ENCODE results near the gene BBS1.
"Not testable (repeated sequence)": the region's sequence is repeated elsewhere in the genome, so short reads cannot be mapped to it uniquely, and the experiment has no call there.

Gene BBS1

DNA sequence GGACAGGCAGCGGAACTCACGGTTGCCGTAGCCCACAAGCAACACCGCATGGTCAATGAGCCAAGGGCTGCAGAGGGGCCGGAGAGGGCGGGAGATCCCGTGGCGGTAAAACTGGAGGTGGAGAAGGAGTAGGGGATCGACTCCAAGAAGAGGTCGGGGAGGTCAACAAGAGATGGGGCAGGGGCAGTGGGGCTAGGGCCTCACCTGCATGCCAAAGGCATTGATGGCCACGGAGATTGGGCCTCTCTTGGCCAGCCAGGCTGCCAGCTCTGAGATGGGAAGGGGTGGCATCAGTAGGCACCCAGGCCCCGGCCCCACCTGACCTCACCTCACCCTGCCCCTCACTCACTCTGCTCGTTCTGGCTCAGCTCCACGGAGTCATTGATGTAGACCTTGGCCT, 54.1 kb downstream of the BBS1 start:
- H3K36me3 Mint-ChIP-seq: no peaks in the 10 kb centered on the region
- peaks cover 5% of the 10 kb centered on the region for H3K4me1 Mint-ChIP-seq
- DNase-seq (ENCODE audit: low spot score in 2 of 2): no peak
- no peak for ATAC-seq
- H3K27ac Mint-ChIP-seq: no peak overlapping the region
- H3K4me3 Mint-ChIP-seq: no peak overlapping the region
- H3K9me3 Mint-ChIP-seq: no peaks in the 10 kb centered on the region

DNA sequence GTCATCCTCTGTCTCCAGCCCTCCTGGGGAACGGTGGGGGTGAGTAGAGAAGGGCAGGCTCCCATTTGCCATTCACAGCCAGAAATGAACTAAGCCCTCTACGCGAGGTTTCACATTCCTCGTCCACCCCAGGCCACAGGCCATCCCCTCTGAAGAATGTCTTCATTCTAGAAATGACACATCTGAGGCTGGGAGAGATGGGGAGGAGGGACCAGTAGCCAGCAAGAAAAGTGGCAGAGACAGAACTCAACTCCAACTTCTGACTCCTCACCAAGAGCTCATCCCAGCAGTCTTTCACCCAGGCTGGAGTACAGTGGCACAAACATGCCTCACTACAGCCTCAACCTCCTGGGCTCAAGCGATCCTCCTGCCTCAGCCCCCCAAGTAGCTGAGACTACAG, 54.5 kb downstream of the BBS1 start:
- Mint-ChIP-seq H3K9me3 (no peaks in the 10 kb centered on the region), H3K36me3 (no peaks in the 10 kb centered on the region), H3K4me1 (peaks cover 5% of the 10 kb centered on the region), H3K4me3 (no peak overlapping the region), H3K27ac (no peak overlapping the region)
- ATAC-seq (no peak), DNase-seq (ENCODE audit: low spot score in 2 of 2) (no peak)

DNA sequence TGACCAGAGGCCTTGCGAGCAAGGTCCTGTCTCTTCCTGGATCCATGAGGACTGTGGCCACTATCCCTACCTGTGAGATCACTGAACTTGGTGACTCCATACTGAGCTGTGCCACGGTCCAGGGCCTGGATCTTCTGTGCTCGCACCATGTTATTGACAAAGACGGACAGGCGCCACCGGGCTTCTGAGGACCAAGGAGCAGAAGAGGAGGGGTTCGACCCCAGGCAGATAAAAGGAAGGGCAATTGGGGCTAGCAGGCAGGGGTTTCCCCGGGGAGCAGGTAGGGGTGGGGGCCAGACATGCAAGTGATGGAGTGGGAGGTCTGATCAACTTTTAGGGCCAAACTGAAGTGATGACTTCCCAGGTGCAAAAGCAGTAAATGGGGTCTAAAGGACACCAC, 55.8 kb downstream of the BBS1 start:
- no peaks in the 10 kb centered on the region for H3K9me3 Mint-ChIP-seq
- peak overlapping the region; percentile 17 for H3K27ac Mint-ChIP-seq
- no peak overlapping the region for H3K4me3 Mint-ChIP-seq
- peaks cover 5% of the 10 kb centered on the region for H3K4me1 Mint-ChIP-seq
- H3K36me3 Mint-ChIP-seq: no peaks in the 10 kb centered on the region
- no peak for ATAC-seq
- DNase-seq (ENCODE audit: low spot score in 2 of 2): no peak

DNA sequence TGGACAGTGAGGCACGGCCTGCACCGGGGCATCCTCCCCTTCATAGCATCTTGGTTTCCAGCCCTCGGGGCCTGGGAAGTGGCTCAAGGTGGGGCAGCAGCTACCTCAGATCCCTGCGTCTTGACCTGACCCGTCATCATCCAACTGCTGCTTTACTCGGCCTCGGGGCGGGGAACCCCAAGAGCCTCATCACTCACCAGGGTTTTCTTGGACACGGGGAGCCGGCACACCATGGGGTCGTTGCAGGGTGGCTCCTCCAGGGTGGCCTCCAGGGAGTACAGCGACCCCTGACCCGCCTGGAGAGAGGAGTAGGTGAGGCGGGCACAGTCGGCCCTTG, 57.3 kb downstream of the BBS1 start:
- Mint-ChIP-seq H3K4me3 (peak overlapping the region; percentile 67), H3K36me3 (no peaks in the 10 kb centered on the region), H3K27ac (no peak overlapping the region), H3K9me3 (no peaks in the 10 kb centered on the region), H3K4me1 (peaks cover 5% of the 10 kb centered on the region)
- ATAC-seq (peak; percentile 3), DNase-seq (ENCODE audit: low spot score in 2 of 2) (no peak)

DNA sequence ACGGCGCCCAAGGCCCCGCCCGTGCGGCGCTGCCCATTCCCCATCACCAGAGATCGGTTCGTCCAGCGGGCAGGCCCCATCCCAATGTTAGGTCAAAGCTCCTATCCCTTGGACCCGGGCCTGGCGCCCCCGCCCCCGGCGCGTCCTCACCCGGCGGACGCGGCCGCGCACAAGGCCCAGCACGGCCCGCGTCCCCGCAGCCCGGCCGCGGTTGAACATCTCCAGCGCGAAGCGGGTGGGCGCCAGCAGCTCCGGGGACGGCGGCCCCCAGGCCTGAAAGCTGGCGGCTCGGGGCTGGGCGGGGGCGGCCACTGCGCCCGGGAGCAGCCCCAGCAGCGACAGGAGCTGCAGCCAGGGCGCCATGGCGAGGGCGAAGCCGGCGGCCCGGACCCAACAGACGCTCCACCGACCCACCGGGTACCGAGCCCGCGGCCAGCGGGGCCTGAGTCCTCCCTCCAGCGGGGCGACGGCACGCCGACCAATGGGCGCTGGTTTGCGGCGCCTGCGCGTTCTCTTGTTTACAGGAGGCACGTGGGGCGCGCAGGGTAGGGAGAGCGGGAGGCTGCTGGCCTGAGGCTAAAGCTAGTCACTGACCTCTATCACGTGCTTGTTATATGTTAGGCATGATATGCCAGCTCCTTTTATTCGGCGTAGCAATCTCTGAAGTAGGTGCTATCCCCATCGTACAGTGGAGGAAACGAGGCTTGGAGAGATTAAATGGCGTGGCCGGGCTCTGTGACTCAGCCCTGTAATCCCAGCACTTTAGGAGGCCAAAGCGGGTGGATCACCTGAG, 57.9 kb downstream of the BBS1 start, which contains the start of gene CTSF:
Gene CTSF, minus strand, starts transcription at position 483 of the 793 bp plus-strand sequence. Its CDS starts 120 bp downstream, at position 363.
- H3K4me1 Mint-ChIP-seq: peaks cover 5% of the 10 kb centered on the region
- peak within 1 kb of the TSS; percentile 40 for H3K27ac Mint-ChIP-seq
- no peaks in the 10 kb centered on the region for H3K36me3 Mint-ChIP-seq
- peak within 1 kb of the TSS; percentile 67 for H3K4me3 Mint-ChIP-seq
- H3K9me3 Mint-ChIP-seq: no peaks in the 10 kb centered on the region
- DNase-seq (ENCODE audit: low spot score in 2 of 2): peak; percentile 58 to 81
- ATAC-seq: peak; percentile 92

DNA sequence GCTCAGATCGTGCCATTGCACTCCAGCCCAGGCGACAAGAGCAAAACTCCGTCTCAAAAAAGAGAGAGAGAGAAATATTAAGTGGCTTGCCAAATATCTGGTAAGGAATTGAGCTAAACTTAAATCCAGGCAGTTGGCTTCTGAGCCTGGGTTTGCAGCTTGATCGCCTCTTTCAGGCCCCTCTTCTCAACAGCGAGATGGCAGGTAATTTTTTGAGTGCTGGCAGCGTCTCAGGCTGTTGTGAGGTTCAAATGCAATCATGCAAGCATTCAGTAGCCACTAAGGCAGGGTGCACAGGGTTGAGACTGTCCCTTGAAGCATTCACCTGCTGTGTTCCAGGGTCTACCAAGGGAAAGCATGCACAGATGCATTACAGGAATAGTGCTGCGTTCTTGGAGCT, 58.6 kb downstream of the BBS1 start:
- ATAC-seq: no peak
- H3K4me3 Mint-ChIP-seq: peak overlapping the region; percentile 67
- no peak for DNase-seq (ENCODE audit: low spot score in 2 of 2)
- peak overlapping the region; percentile 40 for H3K27ac Mint-ChIP-seq
- peaks cover 5% of the 10 kb centered on the region for H3K4me1 Mint-ChIP-seq
- no peaks in the 10 kb centered on the region for H3K9me3 Mint-ChIP-seq
- no peaks in the 10 kb centered on the region for H3K36me3 Mint-ChIP-seq

DNA sequence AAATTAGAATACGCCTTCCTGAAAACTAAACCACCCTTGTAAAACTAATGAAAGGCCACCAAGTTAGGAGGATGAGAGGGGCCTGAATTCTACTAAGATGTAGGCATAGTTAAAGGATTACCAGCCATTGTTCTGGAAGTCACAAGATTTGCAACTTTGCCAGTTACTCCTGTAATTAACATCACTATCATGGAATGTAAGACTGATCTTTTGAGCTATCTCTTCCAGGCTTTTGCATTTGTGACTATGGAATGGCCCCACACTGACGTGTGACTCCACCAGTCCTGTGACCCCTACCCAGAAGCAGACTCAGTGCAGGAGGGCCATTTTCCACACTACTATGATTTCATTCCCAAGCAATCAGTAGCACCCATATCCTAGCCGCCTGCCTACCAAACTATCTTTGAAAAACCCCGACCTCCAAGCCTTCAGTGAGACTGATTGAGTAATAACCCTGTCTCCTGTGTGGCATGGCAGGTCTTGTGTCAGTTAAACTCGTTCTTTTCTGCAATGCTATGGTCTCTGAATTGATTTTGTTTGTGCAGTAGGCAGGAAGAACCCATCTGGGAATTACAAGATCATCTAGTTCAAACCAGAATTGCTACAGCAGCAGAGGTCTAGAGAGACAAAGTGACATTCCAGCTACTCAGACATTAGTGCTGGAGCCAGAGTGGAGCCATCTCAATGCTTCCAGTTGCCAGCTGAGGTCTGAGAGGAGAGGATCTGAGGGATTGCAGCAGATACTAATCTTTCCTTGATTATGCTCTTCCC, 59.8 kb downstream of the BBS1 start:
- DNase-seq (ENCODE audit: low spot score in 2 of 2) (no peak), ATAC-seq (no peak)
- no peak overlapping the region for H3K4me3 Mint-ChIP-seq
- H3K4me1 Mint-ChIP-seq: peaks cover 5% of the 10 kb centered on the region
- H3K36me3 Mint-ChIP-seq: no peaks in the 10 kb centered on the region
- H3K9me3 Mint-ChIP-seq: no peaks in the 10 kb centered on the region
- no peak overlapping the region for H3K27ac Mint-ChIP-seq

DNA sequence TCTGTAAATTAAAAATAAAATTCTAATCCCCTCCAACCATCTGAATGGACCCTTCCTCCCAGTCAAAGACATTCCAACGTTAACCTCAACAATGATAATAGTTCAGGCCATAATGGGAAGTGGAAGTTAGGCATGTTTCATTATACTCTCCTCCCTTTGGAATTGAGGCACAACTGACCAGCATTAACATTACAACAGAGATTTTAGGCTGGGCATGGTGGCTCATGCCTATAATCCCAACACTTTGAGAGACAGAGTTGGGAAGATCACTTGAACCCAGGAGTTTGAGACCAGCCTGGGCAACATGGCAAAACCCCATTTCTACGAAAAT, 60.4 kb downstream of the BBS1 start:
- Mint-ChIP-seq H3K9me3 (no peaks in the 10 kb centered on the region), H3K4me3 (no peak overlapping the region), H3K27ac (no peak overlapping the region), H3K36me3 (no peaks in the 10 kb centered on the region), H3K4me1 (peaks cover 5% of the 10 kb centered on the region)
- no peak for DNase-seq (ENCODE audit: low spot score in 2 of 2)
- no peak for ATAC-seq

DNA sequence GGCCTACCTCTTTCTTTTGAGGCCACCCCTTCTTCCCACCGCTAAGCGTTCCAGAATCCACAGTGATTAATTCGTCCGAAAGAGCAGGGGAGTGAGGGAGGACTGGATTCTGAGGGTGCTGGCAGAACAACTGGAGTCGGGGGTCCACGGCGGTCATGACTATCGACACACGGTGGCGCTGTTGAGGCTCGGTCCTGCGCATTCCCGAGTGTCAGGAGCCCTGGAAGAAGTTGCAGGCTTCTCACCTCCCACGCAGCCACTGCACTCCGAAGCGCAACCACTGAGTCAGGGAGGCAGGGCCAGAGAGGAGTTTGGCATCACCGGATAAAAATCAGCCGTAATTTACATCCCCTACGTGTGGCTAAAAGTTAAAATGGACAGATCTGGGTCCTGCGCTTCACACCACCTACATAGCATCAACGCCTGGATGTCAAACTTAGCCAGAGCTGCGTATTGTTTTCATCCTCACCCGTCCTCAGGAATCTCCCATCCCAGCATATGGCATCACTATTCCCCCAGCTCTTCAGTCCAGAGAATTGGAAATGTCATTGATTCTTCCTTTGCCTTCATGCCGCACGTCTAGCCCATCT, 68.7 kb downstream of the BBS1 start:
- DNase-seq (ENCODE audit: low spot score in 2 of 2): peak; percentile 80 to 87
- peak; percentile 90 for ATAC-seq
- H3K27ac Mint-ChIP-seq: no peak overlapping the region
- H3K36me3 Mint-ChIP-seq: no peaks in the 10 kb centered on the region
- no peak overlapping the region for H3K4me3 Mint-ChIP-seq
- no peaks in the 10 kb centered on the region for H3K9me3 Mint-ChIP-seq
- H3K4me1 Mint-ChIP-seq: peaks cover 19% of the 10 kb centered on the region

DNA sequence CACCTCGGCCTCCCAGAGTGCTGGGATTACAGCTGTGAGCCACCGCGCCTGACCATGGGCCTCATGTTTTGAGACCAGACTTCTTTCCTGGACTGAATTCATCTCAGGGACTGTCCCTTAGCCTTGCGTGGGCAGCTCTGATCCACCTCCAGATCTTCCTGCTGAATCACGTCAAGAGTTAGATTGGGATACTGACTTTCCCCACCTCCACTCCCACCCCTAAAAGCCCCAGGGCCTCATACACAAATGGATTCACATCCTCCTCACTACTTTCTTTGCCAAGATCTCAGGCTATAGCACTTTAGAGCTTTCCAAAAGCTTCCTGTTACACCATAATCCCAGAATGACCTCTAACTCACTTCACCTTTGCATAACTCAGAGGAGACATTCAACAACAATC, 70.4 kb downstream of the BBS1 start:
- no peaks in the 10 kb centered on the region for H3K9me3 Mint-ChIP-seq
- no peaks in the 10 kb centered on the region for H3K36me3 Mint-ChIP-seq
- H3K4me3 Mint-ChIP-seq: no peak overlapping the region
- ATAC-seq: no peak
- peaks cover 19% of the 10 kb centered on the region for H3K4me1 Mint-ChIP-seq
- no peak overlapping the region for H3K27ac Mint-ChIP-seq
- DNase-seq (ENCODE audit: low spot score in 2 of 2): no peak

DNA sequence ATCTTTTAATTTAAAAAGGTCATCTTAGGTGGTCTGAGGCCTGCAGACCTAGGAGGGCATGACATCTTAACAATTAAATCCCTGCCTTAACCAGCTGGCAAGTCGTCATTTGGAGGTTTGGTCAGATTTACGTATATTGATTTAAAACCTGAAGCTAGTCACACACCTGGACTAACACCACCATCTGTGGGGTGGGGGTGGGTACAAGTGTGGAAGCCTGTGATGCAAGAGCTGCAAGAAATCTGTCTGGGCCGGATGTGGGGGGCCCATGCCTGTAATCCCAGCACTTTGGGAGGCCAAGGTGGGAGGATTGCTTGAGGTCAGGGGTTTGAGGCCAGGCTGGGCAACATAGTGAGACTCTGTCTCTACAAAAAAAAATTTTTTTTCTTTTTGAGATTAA, 70.8 kb downstream of the BBS1 start:
- no peaks in the 10 kb centered on the region for H3K9me3 Mint-ChIP-seq
- ATAC-seq (no peak), DNase-seq (ENCODE audit: low spot score in 2 of 2) (no peak)
- no peak overlapping the region for H3K4me3 Mint-ChIP-seq
- peaks cover 19% of the 10 kb centered on the region for H3K4me1 Mint-ChIP-seq
- H3K36me3 Mint-ChIP-seq: no peaks in the 10 kb centered on the region
- no peak overlapping the region for H3K27ac Mint-ChIP-seq

DNA sequence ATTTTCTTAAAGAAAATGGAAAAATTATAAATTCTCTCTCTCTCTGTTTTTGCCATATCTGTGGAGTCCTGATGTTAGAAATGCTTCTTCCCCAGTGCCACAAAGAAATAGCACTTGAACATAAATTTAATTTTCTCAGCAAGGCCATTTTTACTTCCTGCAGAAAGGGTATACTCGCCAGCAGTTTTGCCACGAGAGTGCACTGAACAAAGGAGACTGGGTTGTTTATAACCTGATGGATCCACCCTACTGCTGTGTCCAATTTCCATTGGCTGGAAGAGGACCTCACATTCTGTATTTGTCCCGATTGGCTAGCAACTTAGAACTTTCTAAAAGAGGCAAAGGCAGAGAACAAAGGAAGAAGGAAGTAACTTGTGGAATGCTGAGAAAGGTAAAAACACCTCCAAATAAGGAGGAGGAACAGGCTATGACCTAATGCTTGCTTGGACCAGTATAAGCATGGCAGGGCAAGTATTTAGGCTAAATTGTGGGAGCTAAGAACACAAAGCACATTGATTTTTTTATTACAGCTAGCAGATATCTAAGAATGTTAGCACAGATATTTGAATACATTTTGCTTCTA, 72.2 kb downstream of the BBS1 start:
- not testable (repeated sequence) for H3K4me3 Mint-ChIP-seq; H3K9me3 Mint-ChIP-seq; H3K27ac Mint-ChIP-seq; ATAC-seq; H3K36me3 Mint-ChIP-seq; DNase-seq (ENCODE audit: low spot score in 2 of 2)
- peaks cover 19% of the 10 kb centered on the region for H3K4me1 Mint-ChIP-seq
